GM18526 (cell line): ENCODE measurements around the gene OR52W1.

ENCODE experiments used
- POLR2A ChIP-seq: IDR thresholded peaks from 3 replicates; pipeline ENCODE4 v1.6.1; 2011; ENCODE audit not compliant: insufficient read length; ENCODE audit errors: extremely low read depth

The OR52W1 gene

GRCh38 chr11:6206456-6207180, 7.6 kb downstream of the OR52W1 start:
- TF ChIP-seq POLR2A = no peak

- TF ChIP-seq POLR2A = no peak
Measured at GRCh38 chr11:6209801-6210200, 10.8 kb downstream of the OR52W1 start.

- TF ChIP-seq POLR2A = no peak
Measured at GRCh38 chr11:6210274-6210955, 11.4 kb downstream of the OR52W1 start.

GRCh38 chr11:6214530-6214929, 15.5 kb downstream of the OR52W1 start:
- no peak for TF ChIP-seq POLR2A

GRCh38 chr11:6216501-6216900, 17.5 kb downstream of the OR52W1 start:
- TF ChIP-seq POLR2A = no peak

GRCh38 chr11:6217722-6218121, 18.7 kb downstream of the OR52W1 start:
- no peak for TF ChIP-seq POLR2A

- TF ChIP-seq POLR2A = no peak
Measured at GRCh38 chr11:6219359-6219758, 20.3 kb downstream of the OR52W1 start.

GRCh38 chr11:6223854-6224253, 24.8 kb downstream of the OR52W1 start:
- no peak for TF ChIP-seq POLR2A

- no peak for TF ChIP-seq POLR2A
Measured at GRCh38 chr11:6224421-6224820, 25.4 kb downstream of the OR52W1 start.

GRCh38 chr11:6225024-6225423, 26.0 kb downstream of the OR52W1 start:
- TF ChIP-seq POLR2A = no peak

GRCh38 chr11:6225896-6226295, 26.9 kb downstream of the OR52W1 start:
- no peak for TF ChIP-seq POLR2A

GRCh38 chr11:6228520-6228919, 29.5 kb downstream of the OR52W1 start:
- TF ChIP-seq POLR2A = no peak

- no peak for TF ChIP-seq POLR2A
Measured at GRCh38 chr11:6229911-6230310, 30.9 kb downstream of the OR52W1 start.

- TF ChIP-seq POLR2A = no peak
Measured at GRCh38 chr11:6232899-6233298, 33.9 kb downstream of the OR52W1 start.

- no peak for TF ChIP-seq POLR2A
Measured at GRCh38 chr11:6233984-6234386, 35.0 kb downstream of the OR52W1 start.

GRCh38 chr11:6234387-6235107, 35.5 kb downstream of the OR52W1 start, which contains the start of gene FHIP1B:
Gene FHIP1B, minus strand, starts transcription at chr11:6234636. Its CDS starts 10,120 bp downstream, at chr11:6224516.
- peak; percentile 73 for TF ChIP-seq POLR2A
